IMR-90 (cell line): ENCODE measurements around the gene TMEM190. TPM values are rescaled to one million over a fixed set of nuclear protein-coding genes. Genes with fewer than 3 reads are reported as not detected.

Source experiments
- ATAC-seq: fragments of 200-7000 bp; cut with Tn5 transposase; 2 replicates; pipeline ENCODE4 v1.9.1; 2020; ENCODE audit warnings: low read depth, mild to moderate bottlenecking, moderate library complexity
- BruUV-seq: library from RNA; stranded (reverse); fragments of 400-500 nt; replicated peaks from 2 replicates; lab custom pipeline; 2021; lab: Mats Ljungman, UMichigan
- CTCF ChIA-PET: fragments of 300-600 bp; formaldehyde crosslinking; extraction: SDS; loops from one replicate; lab custom pipeline; 2021; ENCODE audit warnings: antibody characterized with exemption; lab: Yijun Ruan, JAX
- POLR2A ChIA-PET: fragments of 300-600 bp; sonication (Branson Sonifier 250); formaldehyde crosslinking; loops from one replicate; lab custom pipeline; 2022; ENCODE audit warnings: antibody characterized with exemption; ENCODE audit not compliant: unreplicated experiment; lab: Charles Lee
- DNase-seq: peaks from one replicate; pipeline ENCODE4 v3.0.0; 2013
- H2AFZ ChIP-seq: replicated peaks from 2 replicates; pipeline ENCODE3; 2013; ENCODE audit warnings: low read length, mild to moderate bottlenecking; ENCODE audit not compliant: poor library complexity
- H2AK5ac ChIP-seq: 2 replicates; pipeline ENCODE4 v1.6.1; 2013; ENCODE audit warnings: low read depth, low read length, inconsistent platforms
- H2AK9ac ChIP-seq: replicated peaks from 2 replicates; pipeline ENCODE3; 2013; ENCODE audit warnings: mild to moderate bottlenecking, low read depth, low read length, moderate library complexity; ENCODE audit not compliant: poor library complexity
- H2BK120ac ChIP-seq: 2 replicates; pipeline ENCODE4 v1.6.1; 2013; ENCODE audit warnings: low read depth, low read length, inconsistent platforms
- H2BK15ac ChIP-seq: 3 replicates; pipeline ENCODE4 v1.6.1; 2013; ENCODE audit warnings: low read depth, low read length, inconsistent platforms
- H2BK20ac ChIP-seq: 2 replicates; pipeline ENCODE4 v1.6.1; 2013; ENCODE audit warnings: low read depth, mild to moderate bottlenecking, inconsistent platforms, low read length, moderate library complexity
- H2BK5ac ChIP-seq: 2 replicates; pipeline ENCODE4 v1.6.1; 2013; ENCODE audit warnings: mild to moderate bottlenecking, low read depth, low read length, inconsistent platforms; ENCODE audit not compliant: poor library complexity, severe bottlenecking
- H3K14ac ChIP-seq: replicated peaks from 2 replicates; pipeline ENCODE4 v1.6.1; 2013; ENCODE audit warnings: low read depth, low read length, inconsistent platforms
- H3K18ac ChIP-seq: 2 replicates; pipeline ENCODE4 v1.6.1; 2013; ENCODE audit warnings: low read depth, low read length, control low read depth
- H3K23ac ChIP-seq: 2 replicates; pipeline ENCODE4 v1.6.1; 2013; ENCODE audit warnings: low read depth, low read length, inconsistent platforms
- H3K27ac ChIP-seq: 2 replicates; pipeline ENCODE4 v1.5.1; 2013; ENCODE audit warnings: mild to moderate bottlenecking, control low read depth, low read length; ENCODE audit not compliant: insufficient read depth
- H3K27me3 ChIP-seq: 2 replicates; pipeline ENCODE4 v1.6.1; 2013; ENCODE audit warnings: low read length; ENCODE audit not compliant: control insufficient read depth, insufficient read depth
- H3K36me3 ChIP-seq: 2 replicates; pipeline ENCODE4 v1.6.1; 2013; ENCODE audit warnings: low read length, mixed read lengths; ENCODE audit not compliant: control insufficient read depth, insufficient read depth
- H3K4ac ChIP-seq: 2 replicates; pipeline ENCODE4 v1.6.1; 2013; ENCODE audit warnings: low read depth, low read length, inconsistent platforms
- H3K4me1 ChIP-seq: 2 replicates; pipeline ENCODE4 v1.6.1; 2013; ENCODE audit warnings: low read length, mixed read lengths; ENCODE audit not compliant: control insufficient read depth, insufficient read depth
- H3K4me2 ChIP-seq: 2 replicates; pipeline ENCODE4 v1.6.1; 2013; ENCODE audit warnings: low read depth, mild to moderate bottlenecking, control low read depth, low read length, moderate library complexity
- H3K4me3 ChIP-seq: 2 replicates; pipeline ENCODE4 v1.5.1; 2013; ENCODE audit warnings: low read depth, mild to moderate bottlenecking, control low read depth, low read length, moderate library complexity; ENCODE audit not compliant: insufficient read depth
- H3K56ac ChIP-seq: 2 replicates; pipeline ENCODE4 v1.6.1; 2013; ENCODE audit warnings: low read length, inconsistent platforms; ENCODE audit not compliant: insufficient read depth; ENCODE audit errors: extremely low read depth
- H3K79me1 ChIP-seq, 2 experiments: 2 replicates each; pipeline ENCODE4 v1.6.1; 2013; ENCODE audit warnings: low read length in 2 of 2, inconsistent platforms in 1 of 2, low read depth in 1 of 2
- H3K9ac ChIP-seq: 2 replicates; pipeline ENCODE4 v1.6.1; 2013; ENCODE audit warnings: low read depth, low read length, control low read depth
- H3K9me1 ChIP-seq: 2 replicates; pipeline ENCODE4 v1.6.1; 2013; ENCODE audit warnings: low read length, inconsistent platforms; ENCODE audit not compliant: insufficient read depth
- H3K9me3 ChIP-seq: 2 replicates; pipeline ENCODE4 v1.6.1; 2013; ENCODE audit warnings: low read length; ENCODE audit not compliant: control insufficient read depth, insufficient read depth
- H4K20me1 ChIP-seq: 2 replicates; pipeline ENCODE4 v1.6.1; 2013; ENCODE audit warnings: low read length, inconsistent platforms; ENCODE audit not compliant: insufficient read depth
- H4K5ac ChIP-seq: 2 replicates; pipeline ENCODE4 v1.6.1; 2013; ENCODE audit warnings: mild to moderate bottlenecking, low read depth, low read length, control low read depth
- H4K8ac ChIP-seq, 2 experiments: 2 replicates each; pipeline ENCODE4 v1.6.1; 2013; ENCODE audit warnings: low read depth in 2 of 2, low read length in 2 of 2, control low read depth in 1 of 2, inconsistent platforms in 1 of 2
- H4K91ac ChIP-seq: 2 replicates; pipeline ENCODE4 v1.6.1; 2013; ENCODE audit warnings: low read depth, low read length, inconsistent platforms; ENCODE audit not compliant: insufficient read depth
- CEBPB ChIP-seq: IDR thresholded peaks from 2 replicates; pipeline ENCODE4 v1.6.1; 2012; ENCODE audit warnings: low read depth, low read length, improper control_type of control experiment
- FOS ChIP-seq: fragments of 150-350 bp; IDR thresholded peaks from 2 replicates; pipeline ENCODE4 v1.6.1; 2016; ENCODE audit warnings: low read depth, low read length
- NFE2L2 ChIP-seq: fragments of 150-350 bp; IDR thresholded peaks from 2 replicates; pipeline ENCODE4 v1.6.1; 2016; ENCODE audit warnings: low read depth, mild to moderate bottlenecking, low read length
- RAD21 ChIP-seq: IDR thresholded peaks from 2 replicates; pipeline ENCODE4 v1.6.1; 2012; ENCODE audit warnings: low read length, improper control_type of control experiment
- RCOR1 ChIP-seq: IDR thresholded peaks from 2 replicates; pipeline ENCODE4 v1.6.1; 2012; ENCODE audit warnings: mild to moderate bottlenecking, low read length, improper control_type of control experiment; ENCODE audit not compliant: insufficient replicate concordance
- WGBS, 2 experiments: methylation state at CpG; one replicate each; pipeline versions ENCODE4 v1.1.5 to v1.1.7; 2013; ENCODE audit warnings: missing lambda C conversion rate in 2 of 2; ENCODE audit not compliant: insufficient read length in 1 of 2; ENCODE audit errors: extremely low coverage in 2 of 2; 5-methylcytosine and 5-hydroxymethylcytosine counted together
- dilution Hi-C: fragments of 300-500 bp; cut with HindIII; formaldehyde crosslinking; loops from one replicate; pipeline ENCODE4 v1.14.3; 2018; ENCODE audit warnings: low sequenced_read_pairs; ENCODE audit not compliant: unreplicated experiment
- in situ Hi-C: fragments of 300-500 bp; cut with MboI; formaldehyde crosslinking; loops from 3 replicates; pipeline ENCODE4 v1.14.3; 2019; ENCODE audit warnings: low sequenced_read_pairs, inconsistent platforms, mixed read lengths
- intact Hi-C: fragments of 100-400 bp; cut with micrococcal nuclease; formaldehyde crosslinking; loops from 2 replicates; pipeline ENCODE4 v1.10.0; 2022
- polyA plus RNA-seq, 3 experiments: library from polyadenylated mRNA; depleted of rRNA; stranded (reverse); fragments of >200 nt; gene quantifications; 2 replicates each; pipeline ENCODE4 v1.2.3, GENCODE V29; 2012; ENCODE audit warnings: low replicate concordance in 1 of 3
- total RNA-seq: library from RNA; depleted of rRNA; stranded (reverse); fragments of >200 nt; gene quantifications from 2 replicates; pipeline ENCODE4 v1.2.3, GENCODE V29; 2012
- TF ChIP-seq, protein P1 (sequence below): fragments of 150-350 bp; IDR thresholded peaks from 2 replicates; pipeline ENCODE4 v1.6.1; 2017; ENCODE audit warnings: mild to moderate bottlenecking, antibody characterized with exemption, low read length, low read depth
- TF ChIP-seq, protein P2 (sequence below): fragments of 150-350 bp; IDR thresholded peaks from 2 replicates; pipeline ENCODE4 v1.6.1; 2016; ENCODE audit warnings: low read depth, mild to moderate bottlenecking, low read length, moderate library complexity, borderline replicate concordance
- TF ChIP-seq, protein P3 (sequence below): conservative IDR thresholded peaks from 2 replicates; pipeline ENCODE4 v1.5.1; 2012; ENCODE audit warnings: mild to moderate bottlenecking, low read depth, low read length, improper control_type of control experiment

TMEM190 gene
- total and polyA plus RNA-seq, 2 of the 4 experiments (the other 2 are of a cell fraction) = 1.6 TPM; not detected in 1

DNA sequence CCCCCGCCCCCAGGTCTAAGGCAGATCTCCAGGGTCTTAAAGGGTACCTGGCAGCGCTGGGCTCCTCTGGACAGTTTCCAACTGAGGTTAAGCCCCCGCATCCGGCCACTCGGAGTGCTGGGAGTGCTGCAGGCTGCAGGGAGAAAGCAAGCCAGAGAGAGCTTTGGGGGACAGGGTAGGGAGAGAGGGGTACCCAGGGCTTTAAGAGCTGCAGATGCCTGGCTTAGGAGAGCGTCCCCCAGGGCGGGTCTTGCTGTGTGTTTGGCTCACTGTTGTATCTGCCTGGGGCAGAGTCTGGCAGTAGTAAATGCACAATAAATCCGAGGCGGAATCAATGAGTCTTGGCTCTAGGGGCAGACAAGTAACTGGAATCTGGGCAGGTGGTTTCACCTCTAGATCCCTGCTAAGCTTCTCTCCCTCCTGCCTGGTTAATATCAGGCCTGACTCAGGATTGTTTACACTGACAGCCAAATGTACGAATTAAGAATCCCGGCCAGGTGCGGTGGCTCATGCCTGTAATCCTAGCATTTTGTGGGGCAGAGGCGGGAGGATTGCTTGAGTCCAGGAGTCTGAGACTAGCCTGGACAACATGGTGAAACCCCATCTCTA, 21.3 kb upstream of the TMEM190 start:
- Histone ChIP-seq H3K9ac (no peak overlapping the region), H4K8ac (no peak overlapping the region), H2BK120ac (no peak overlapping the region), H3K4ac (no peak overlapping the region), H4K5ac (no peak overlapping the region), H2BK5ac (no peak overlapping the region), H3K27me3 (peaks cover 43% of the 10 kb centered on the region), H4K91ac (no peak overlapping the region), H3K23ac (no peak overlapping the region), H3K14ac (no peak overlapping the region), H3K56ac (no peak overlapping the region), H2AFZ (no peak overlapping the region), H3K18ac (no peak overlapping the region), H3K79me1 (no peaks in the 10 kb centered on the region), H2BK20ac (no peak overlapping the region), H3K9me3 (no peaks in the 10 kb centered on the region), H4K20me1 (peaks cover 7% of the 10 kb centered on the region; the same call in 1 of the 2 replicates), H2AK5ac (no peak overlapping the region), H3K36me3 (no peaks in the 10 kb centered on the region), H3K4me3 (no peak overlapping the region), H3K27ac (no peak overlapping the region), H3K9me1 (no peaks in the 10 kb centered on the region), H2BK15ac (no peak overlapping the region), H3K4me1 (peaks cover 5% of the 10 kb centered on the region; the same call in 1 of the 2 replicates), H3K4me2 (no peak overlapping the region), H2AK9ac (peak overlapping the region; percentile 23)
- no peak for ATAC-seq
- no peak for TF ChIP-seq CEBPB
- TF ChIP-seq, protein P1, sequence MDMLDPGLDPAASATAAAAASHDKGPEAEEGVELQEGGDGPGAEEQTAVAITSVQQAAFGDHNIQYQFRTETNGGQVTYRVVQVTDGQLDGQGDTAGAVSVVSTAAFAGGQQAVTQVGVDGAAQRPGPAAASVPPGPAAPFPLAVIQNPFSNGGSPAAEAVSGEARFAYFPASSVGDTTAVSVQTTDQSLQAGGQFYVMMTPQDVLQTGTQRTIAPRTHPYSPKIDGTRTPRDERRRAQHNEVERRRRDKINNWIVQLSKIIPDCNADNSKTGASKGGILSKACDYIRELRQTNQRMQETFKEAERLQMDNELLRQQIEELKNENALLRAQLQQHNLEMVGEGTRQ = no peak
- TF ChIP-seq RAD21 = no peak
- TF ChIP-seq, protein P2, sequence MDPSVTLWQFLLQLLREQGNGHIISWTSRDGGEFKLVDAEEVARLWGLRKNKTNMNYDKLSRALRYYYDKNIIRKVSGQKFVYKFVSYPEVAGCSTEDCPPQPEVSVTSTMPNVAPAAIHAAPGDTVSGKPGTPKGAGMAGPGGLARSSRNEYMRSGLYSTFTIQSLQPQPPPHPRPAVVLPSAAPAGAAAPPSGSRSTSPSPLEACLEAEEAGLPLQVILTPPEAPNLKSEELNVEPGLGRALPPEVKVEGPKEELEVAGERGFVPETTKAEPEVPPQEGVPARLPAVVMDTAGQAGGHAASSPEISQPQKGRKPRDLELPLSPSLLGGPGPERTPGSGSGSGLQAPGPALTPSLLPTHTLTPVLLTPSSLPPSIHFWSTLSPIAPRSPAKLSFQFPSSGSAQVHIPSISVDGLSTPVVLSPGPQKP = no peak
- TF ChIP-seq, protein P3, sequence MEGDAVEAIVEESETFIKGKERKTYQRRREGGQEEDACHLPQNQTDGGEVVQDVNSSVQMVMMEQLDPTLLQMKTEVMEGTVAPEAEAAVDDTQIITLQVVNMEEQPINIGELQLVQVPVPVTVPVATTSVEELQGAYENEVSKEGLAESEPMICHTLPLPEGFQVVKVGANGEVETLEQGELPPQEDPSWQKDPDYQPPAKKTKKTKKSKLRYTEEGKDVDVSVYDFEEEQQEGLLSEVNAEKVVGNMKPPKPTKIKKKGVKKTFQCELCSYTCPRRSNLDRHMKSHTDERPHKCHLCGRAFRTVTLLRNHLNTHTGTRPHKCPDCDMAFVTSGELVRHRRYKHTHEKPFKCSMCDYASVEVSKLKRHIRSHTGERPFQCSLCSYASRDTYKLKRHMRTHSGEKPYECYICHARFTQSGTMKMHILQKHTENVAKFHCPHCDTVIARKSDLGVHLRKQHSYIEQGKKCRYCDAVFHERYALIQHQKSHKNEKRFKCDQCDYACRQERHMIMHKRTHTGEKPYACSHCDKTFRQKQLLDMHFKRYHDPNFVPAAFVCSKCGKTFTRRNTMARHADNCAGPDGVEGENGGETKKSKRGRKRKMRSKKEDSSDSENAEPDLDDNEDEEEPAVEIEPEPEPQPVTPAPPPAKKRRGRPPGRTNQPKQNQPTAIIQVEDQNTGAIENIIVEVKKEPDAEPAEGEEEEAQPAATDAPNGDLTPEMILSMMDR = no peak
- no peak for TF ChIP-seq FOS
- TF ChIP-seq RCOR1 = no peak
- TF ChIP-seq NFE2L2 = no peak
- in situ Hi-C loops (no loop called here), dilution Hi-C loops (no loop called here), intact Hi-C loops (no loop called here)
- ChIA-PET CTCF (no interaction called here), POLR2A (no interaction called here)
- WGBS, 2 experiments = 55% methylated on average over 5 of the region's 13 CpGs; no CpG with 5 or more reads in 1 of the 2 experiments
- no TSS peak for BruUV-seq
- DNase-seq = no peak
